Measurements from ENCODE around the gene FCSK. TPM values are rescaled to one million over a fixed set of nuclear protein-coding genes. Genes with fewer than 3 reads are reported as not detected.

FCSK gene
- total RNA-seq, 2 donors from 2014 or later: 31.3 to 38.8 TPM

GRCh38 chr16:70493802-70494201 lies 39.4 kb downstream of the FCSK start:
- Histone ChIP-seq H3K4me3 (no peak overlapping the region), H3K36me3 (no peaks in the 10 kb centered on the region), H3K27ac (no peak overlapping the region), H3K4me1 (no peaks in the 10 kb centered on the region), H3K9me3 (no peaks in the 10 kb centered on the region), H3K27me3 (no peaks in the 10 kb centered on the region), H3K9ac (ENCODE audit: low read depth in 2 of 2, low read length in 2 of 2) (no peak overlapping the region)
- DNase-seq: no peak
- intact Hi-C loops (cut with DNase I): no loop called here
- no peak for TF ChIP-seq CTCF (IDR thresholded peaks at IDR 0.05)

GRCh38 chr16:70494202-70494770 lies 39.9 kb downstream of the FCSK start:
- no peaks in the 10 kb centered on the region for H3K36me3 ChIP-seq
- TF ChIP-seq CTCF (IDR thresholded peaks at IDR 0.05): no peak
- no peak overlapping the region for H3K27ac ChIP-seq

GRCh38 chr16:70494777-70495176 lies 40.4 kb downstream of the FCSK start:
- intact Hi-C loops (cut with DNase I): no loop called here
- Histone ChIP-seq H3K4me3 (no peak overlapping the region), H3K4me1 (no peaks in the 10 kb centered on the region), H3K36me3 (no peaks in the 10 kb centered on the region), H3K27me3 (no peaks in the 10 kb centered on the region), H3K9me3 (no peaks in the 10 kb centered on the region), H3K27ac (no peak overlapping the region), H3K9ac (ENCODE audit: low read depth in 2 of 2, low read length in 2 of 2) (no peak overlapping the region)
- no peak for TF ChIP-seq CTCF (IDR thresholded peaks at IDR 0.05)
- no peak for DNase-seq

More at GRCh38 chr16:70494202-70494770, 39.9 kb downstream of the FCSK start:
- H3K9me3 ChIP-seq: no peaks in the 10 kb centered on the region
- no peak overlapping the region for H3K9ac ChIP-seq (ENCODE audit: low read depth in 2 of 2, low read length in 2 of 2)
- no peaks in the 10 kb centered on the region for H3K27me3 ChIP-seq
- H3K4me1 ChIP-seq: no peaks in the 10 kb centered on the region
- intact Hi-C loops (cut with DNase I): no loop called here
- no peak overlapping the region for H3K4me3 ChIP-seq
- no peak for DNase-seq

- no peak overlapping the region for H3K4me3 ChIP-seq
- H3K27ac ChIP-seq: no peak overlapping the region
- no peak for TF ChIP-seq CTCF (IDR thresholded peaks at IDR 0.05)
- intact Hi-C loops (cut with DNase I): no loop called here
- no peak overlapping the region for H3K9ac ChIP-seq (ENCODE audit: low read depth in 2 of 2, low read length in 2 of 2)
- H3K9me3 ChIP-seq: no peaks in the 10 kb centered on the region
- no peaks in the 10 kb centered on the region for H3K4me1 ChIP-seq
- no peaks in the 10 kb centered on the region for H3K27me3 ChIP-seq
- no peak for DNase-seq
- H3K36me3 ChIP-seq: no peaks in the 10 kb centered on the region
These were observed 41.2 kb downstream of the FCSK start for GRCh38 chr16:70495425-70496182.

GRCh38 chr16:70496513-70496912 lies 42.1 kb downstream of the FCSK start:
- H3K36me3 ChIP-seq: no peaks in the 10 kb centered on the region
- TF ChIP-seq CTCF (IDR thresholded peaks at IDR 0.05): no peak
- no peak overlapping the region for H3K9ac ChIP-seq (ENCODE audit: low read depth in 2 of 2, low read length in 2 of 2)
- intact Hi-C loops (cut with DNase I): no loop called here
- H3K27me3 ChIP-seq: no peaks in the 10 kb centered on the region
- no peak for DNase-seq
- no peaks in the 10 kb centered on the region for H3K9me3 ChIP-seq
- H3K27ac ChIP-seq: no peak overlapping the region
- H3K4me3 ChIP-seq: no peak overlapping the region
- H3K4me1 ChIP-seq: no peaks in the 10 kb centered on the region
